GM18505 (cell line): ENCODE measurements around the gene BLTP2.

Source experiments
- ATAC-seq: cut with Tn5 transposase; IDR thresholded peaks from one replicate; pipeline ENCODE4 v1.9.1; 2021; ENCODE audit not compliant: unreplicated experiment
- POLR2A ChIP-seq: IDR thresholded peaks from 4 replicates; pipeline ENCODE4 v1.6.1; 2011; ENCODE audit warnings: borderline replicate concordance; ENCODE audit not compliant: insufficient read depth, insufficient read length; ENCODE audit errors: extremely low read depth

BLTP2 gene

DNA sequence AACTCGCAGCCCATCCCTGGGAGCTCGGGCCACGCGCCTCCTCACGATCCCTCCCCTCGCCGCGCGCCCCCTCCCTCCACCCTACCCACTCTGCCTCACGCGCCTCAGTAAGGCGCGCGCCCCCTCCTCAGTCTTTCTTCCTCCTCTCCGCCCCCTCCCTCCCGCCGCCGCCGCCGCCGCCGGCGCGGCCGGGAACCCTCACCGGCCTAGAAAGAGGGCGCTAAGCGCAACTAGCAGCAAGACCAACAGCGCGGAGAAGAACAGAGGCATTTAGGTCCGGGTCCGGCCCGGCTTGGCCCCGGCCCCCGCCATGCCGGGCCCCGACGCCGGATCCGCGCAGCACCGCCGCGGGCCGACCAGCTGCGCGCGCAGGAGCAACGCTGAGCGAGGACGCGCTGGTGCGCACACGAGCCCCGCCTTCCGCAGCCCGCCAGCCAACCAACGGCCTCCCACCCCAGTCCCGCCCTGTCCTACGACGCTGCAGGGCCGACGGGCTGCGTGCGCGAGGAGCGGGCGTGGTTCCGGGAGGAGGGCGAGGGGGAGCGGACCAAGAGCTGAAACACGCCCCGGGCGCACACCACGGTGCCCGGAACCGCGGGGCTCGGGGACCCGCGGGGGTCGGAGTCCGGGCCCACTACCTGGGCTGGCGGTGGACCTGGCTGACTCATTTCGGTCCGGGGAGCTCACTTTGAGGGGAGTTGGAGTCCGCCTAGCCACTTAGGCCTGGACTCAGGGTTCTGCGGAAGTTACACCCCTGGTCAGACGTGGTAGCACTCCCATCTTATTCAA, at the start of gene BLTP2:
BLTP2 (minus strand) TSS at position 372 of the 789 bp plus-strand sequence; CDS start at position 270, 102 bp downstream.
- peak; percentile 92 for ATAC-seq
- TF ChIP-seq POLR2A = peak; percentile 87

DNA sequence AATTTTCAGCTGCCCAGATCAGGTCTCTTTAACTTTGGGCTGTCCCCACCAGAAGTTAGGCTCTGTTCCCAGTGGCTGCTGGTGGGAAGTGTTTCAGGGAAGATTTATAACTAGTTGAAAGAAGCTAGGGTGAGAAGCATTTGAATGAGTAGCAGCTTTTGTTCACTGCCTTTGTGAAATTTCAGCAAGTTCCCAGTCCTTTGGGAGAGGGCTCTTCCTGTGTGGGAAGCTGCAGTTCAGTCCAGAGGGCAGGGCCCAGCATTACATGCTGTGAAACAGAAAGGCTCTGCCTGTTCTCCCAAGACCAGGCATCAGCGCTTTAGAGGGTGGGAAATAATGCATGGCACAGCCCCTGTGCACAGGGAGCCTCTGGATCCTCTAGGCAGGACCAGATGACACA, 48.9 kb upstream of the BLTP2 start:
- TF ChIP-seq POLR2A = no peak
- ATAC-seq = no peak

DNA sequence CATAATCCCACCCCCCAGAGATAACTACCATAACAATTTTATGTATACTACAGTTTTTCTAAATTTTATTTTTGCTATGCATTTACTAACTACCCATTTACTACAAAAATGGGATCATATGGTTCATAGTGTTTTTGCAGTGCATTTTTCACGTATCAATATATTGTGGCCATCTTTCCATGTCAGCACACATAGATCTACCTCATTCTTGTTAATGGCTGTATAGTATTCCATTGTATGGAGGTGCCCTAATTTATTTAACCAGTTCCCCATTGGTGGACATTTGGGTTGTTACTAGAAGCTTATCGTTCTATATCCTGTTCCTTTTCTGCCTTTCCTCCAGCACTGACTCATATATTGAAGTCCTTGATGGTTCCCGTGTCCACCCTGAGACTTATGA, 44.1 kb upstream of the BLTP2 start:
- no peak for ATAC-seq
- TF ChIP-seq POLR2A = no peak

DNA sequence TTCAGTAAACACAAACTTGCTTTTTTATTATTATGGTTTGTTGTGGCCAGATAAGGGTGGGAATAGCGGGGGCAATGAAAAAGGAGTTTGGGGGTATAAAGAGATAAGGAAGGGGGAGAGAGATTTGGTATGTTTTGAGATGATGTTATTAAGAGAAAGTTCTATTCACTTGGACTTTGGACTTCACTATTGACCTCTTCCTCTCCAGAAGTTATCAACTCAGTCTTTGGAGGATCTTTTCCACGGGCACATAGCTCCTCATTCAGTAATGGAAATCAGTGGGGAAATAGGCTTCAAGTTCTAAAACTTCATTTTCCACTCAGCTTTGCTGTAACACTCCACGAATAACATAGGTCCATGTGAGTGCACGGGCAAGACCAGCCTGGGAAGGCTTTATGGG, 43.5 kb upstream of the BLTP2 start:
- no peak for ATAC-seq
- TF ChIP-seq POLR2A = no peak

DNA sequence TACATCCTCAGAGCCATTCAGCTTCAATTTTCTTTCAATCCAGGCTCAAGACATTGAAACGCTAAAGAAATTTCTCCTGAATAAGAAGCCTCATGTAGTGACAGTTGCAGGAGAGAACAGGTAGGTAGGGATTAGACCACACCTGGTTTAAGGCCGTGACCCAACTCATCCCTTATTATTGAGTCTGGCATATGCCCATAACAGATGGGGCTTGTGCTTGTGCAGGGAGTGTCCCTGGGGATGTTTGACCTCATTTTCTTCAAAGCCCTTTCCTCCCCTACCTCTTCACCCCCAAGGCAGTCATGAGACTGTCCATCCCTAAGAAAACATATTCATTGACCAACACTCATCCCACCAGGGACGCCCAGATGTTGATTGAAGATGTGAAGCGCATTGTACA, 41.3 kb upstream of the BLTP2 start:
- ATAC-seq = no peak
- no peak for TF ChIP-seq POLR2A

GRCh38 chr17:28685366-28685765, 40.4 kb upstream of the BLTP2 start:
- no peak for TF ChIP-seq POLR2A
- no peak for ATAC-seq

GRCh38 chr17:28684963-28685362, 40.0 kb upstream of the BLTP2 start:
- no peak for TF ChIP-seq POLR2A
- no peak for ATAC-seq

DNA sequence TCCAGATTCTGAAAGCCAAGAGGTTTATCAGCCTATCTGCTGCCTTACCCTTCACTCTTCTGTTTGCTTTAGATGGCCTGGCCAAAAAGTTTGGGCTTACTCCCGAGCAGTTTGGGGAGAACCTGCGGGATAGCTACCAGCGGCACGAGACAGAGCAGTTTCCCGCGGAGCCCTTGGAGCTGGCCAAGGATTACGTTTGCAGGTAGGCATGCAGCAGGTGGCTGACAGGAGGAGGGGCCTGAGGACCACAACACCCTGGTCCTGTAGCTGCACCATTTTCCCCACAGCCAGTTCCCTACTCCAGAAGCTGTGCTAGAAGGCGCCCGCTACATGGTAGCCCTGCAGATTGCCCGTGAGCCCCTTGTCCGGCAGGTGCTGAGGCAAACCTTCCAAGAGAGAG, 37.7 kb upstream of the BLTP2 start:
- TF ChIP-seq POLR2A = no peak
- ATAC-seq = no peak

DNA sequence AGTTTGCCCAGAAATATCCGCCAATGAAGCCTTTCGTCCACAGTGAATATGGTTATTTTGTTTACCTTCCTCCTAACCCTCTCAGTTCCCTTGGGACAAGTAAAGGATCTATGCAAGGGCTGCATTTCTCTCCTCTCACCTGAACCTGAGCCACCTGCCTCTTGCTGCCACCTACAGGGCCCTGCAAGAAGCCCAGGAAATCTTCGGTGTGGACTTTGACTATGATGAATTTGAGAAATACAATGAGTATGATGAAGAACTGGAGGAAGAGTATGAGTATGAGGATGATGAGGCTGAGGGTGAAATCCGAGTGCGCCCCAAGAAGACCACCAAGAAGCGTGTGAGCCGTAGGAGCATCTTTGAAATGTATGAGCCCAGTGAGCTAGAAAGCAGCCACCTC, 31.0 kb upstream of the BLTP2 start:
- ATAC-seq = no peak
- no peak for TF ChIP-seq POLR2A

DNA sequence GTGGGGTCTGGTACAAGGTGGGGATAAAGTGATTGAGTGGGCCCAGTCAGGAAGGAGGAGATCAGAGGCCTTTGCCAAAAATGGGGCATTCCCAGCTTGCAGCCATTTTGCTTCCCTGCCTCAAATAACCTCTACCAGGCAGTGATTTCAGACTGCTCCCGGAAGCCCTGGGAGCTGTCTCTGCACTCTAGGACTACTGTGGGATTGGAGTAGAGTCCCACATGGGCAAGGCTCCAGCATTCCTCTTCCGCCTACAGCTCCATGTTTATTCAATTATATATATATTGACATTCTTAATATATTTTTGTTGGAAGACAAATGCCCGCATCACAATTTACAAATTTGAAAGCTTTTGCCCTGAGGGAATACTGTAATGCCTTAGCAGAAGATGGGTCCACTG, 30.5 kb upstream of the BLTP2 start:
- ATAC-seq = no peak
- TF ChIP-seq POLR2A = no peak

- ATAC-seq = no peak
These were observed 25.0 kb upstream of the BLTP2 start for GRCh38 chr17:28669918-28670317.

DNA sequence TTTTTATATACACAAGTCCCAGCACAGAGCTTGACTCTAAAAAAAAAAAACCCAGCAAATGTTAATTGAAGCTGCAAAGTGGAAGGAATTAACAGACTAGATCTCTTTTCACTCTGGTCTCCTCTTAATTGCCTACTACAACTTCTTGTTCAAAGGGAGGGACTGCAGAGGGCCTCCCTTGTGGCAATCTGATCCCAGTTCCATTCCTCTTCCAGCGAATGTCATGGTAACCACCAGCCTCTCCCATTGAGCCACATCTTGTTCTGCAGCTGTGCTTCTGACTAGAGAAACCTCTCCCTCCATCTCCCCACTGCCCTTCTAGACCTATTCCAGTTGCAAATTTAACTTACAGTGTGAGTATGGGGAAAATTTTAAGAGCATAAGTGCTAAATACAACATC, 22.9 kb upstream of the BLTP2 start:
- TF ChIP-seq POLR2A = no peak
- no peak for ATAC-seq

More at GRCh38 chr17:28669918-28670317, 25.0 kb upstream of the BLTP2 start:
- TF ChIP-seq POLR2A = no peak

DNA sequence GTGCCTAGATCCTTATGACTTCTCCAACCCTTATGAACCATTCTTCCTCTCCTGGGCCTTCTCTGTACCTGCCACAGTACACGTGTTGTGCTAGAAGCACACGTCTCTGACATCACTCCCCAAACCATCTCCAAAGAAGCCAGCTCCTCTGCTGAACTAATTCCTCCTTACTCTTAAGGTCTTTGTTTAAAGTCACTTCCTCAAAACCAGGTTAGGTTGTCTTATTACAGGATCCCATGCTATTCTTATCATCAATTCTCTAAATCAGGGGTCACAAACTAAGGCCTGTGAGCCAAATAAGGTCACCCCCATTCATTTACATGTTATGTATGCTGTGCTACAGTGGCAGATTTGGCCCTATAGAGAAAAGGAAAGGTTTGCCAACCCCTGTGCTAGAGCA, 21.0 kb upstream of the BLTP2 start:
- no peak for TF ChIP-seq POLR2A
- ATAC-seq = no peak

DNA sequence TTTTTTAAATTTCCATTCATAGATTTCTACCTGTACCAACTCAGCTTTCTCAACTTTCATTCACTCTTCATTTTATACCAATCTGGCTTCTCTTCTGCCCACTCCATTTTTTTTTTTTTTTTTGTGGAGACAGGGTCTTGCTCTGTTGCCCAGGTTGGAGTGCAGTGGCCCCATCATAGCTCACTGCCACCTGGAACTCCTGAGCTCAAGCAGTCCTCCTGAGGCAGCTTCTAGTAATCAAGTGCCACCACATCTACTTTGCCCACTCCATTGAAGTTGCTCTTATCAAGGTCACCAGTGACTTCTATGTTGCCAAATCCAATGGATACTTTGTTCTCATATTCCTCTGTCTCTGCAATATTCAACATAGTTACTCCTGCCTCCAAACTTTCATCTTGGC, 18.8 kb upstream of the BLTP2 start:
- no peak for TF ChIP-seq POLR2A
- no peak for ATAC-seq

DNA sequence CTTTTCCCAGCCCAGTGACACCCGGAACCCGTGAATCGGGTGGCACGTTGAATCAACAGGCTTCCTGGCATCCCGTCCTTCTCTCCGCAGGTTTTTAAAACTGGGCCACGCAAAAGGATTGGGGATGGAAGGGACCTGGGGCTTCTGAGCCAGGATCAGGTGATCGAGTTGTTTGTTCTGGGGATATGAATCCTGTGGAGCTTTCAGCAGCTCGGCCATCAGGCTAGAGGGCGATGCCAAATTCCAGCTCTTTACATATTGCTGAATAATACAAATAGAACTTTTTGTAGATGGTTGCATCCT, 17.5 kb upstream of the BLTP2 start:
- TF ChIP-seq POLR2A = no peak
- no peak for ATAC-seq
